OCI-LY3 (cell line): ENCODE results near the gene TMEM238.

Experiments
- EZH2phosphoT487 ChIP-seq: fragments of 200-600 bp; shearing (Covaris generic); IDR thresholded peaks from 2 replicates; pipeline ENCODE4 v1.6.1; 2018; ENCODE audit warnings: antibody characterized with exemption, mixed run types, low read depth
- TF ChIP-seq, protein P1 (sequence below): fragments of 200-600, 300-600 bp; sonication (generic); IDR thresholded peaks from 2 replicates; pipeline ENCODE4 v1.5.1; 2014; ENCODE audit warnings: antibody characterized with exemption, low read length, low read depth

DNA sequence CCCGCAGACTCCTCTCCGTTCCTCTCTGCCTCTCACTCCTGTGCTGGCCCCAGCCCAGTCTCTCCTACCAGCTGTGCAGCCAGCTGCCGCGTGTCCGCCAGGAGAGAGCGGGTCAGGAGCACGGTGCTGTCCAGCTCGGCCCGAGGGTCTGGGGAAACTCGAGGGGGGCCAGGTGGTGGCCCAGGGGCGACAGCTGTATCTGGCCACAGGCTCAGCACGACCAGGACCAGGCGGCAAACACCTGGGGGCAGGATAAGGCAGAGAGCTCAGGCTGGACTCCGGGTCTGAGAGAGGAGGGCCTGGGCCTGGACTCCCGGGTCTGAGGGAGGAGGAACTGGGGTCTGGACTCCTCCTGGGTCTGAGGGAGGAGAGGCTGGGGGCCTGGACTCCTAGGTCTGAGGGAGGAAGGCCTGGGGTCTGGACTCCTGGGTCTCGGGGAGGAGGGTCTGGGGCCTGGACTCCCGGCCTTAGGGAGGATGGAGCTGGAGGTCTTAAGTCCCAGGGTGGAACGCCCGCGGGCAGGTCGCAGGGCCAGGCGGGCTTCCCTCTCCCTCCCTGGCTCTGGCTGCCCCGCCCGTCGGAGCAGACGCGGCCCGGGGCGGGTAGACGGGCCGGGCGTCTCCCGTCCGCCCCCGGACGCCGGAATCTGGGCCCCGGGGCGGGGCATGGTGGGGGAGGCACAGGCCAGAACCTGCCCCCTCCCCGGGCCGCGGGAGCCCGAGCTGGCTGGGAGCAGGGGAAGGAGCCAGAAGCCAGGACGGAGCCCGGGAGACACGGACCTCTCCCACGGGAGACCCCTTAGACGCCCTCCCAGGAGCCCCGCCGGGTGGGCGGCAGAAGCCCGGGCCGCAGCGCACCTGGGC lies 15.2 kb downstream of the TMEM238 start:
- TF ChIP-seq, protein P1, sequence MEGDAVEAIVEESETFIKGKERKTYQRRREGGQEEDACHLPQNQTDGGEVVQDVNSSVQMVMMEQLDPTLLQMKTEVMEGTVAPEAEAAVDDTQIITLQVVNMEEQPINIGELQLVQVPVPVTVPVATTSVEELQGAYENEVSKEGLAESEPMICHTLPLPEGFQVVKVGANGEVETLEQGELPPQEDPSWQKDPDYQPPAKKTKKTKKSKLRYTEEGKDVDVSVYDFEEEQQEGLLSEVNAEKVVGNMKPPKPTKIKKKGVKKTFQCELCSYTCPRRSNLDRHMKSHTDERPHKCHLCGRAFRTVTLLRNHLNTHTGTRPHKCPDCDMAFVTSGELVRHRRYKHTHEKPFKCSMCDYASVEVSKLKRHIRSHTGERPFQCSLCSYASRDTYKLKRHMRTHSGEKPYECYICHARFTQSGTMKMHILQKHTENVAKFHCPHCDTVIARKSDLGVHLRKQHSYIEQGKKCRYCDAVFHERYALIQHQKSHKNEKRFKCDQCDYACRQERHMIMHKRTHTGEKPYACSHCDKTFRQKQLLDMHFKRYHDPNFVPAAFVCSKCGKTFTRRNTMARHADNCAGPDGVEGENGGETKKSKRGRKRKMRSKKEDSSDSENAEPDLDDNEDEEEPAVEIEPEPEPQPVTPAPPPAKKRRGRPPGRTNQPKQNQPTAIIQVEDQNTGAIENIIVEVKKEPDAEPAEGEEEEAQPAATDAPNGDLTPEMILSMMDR, result no peak
- no peak for TF ChIP-seq EZH2phosphoT487
